ENCODE data around the gene IFT57. TPM values are rescaled to one million over a fixed set of nuclear protein-coding genes. Genes with fewer than 3 reads are reported as not detected.

IFT57 gene
- total RNA-seq, 6 experiments from 2014 or later: 2.4 to 6.2 (median 4.5) TPM

- WGBS (ENCODE audit: insufficient coverage, low coverage, low lambda C conversion rate, missing lambda C conversion rate): 100% methylated on average over 1 of the region's 1 CpG
- no peaks in the 10 kb centered on the region for H3K36me3 ChIP-seq
- H3K27ac ChIP-seq: no peak overlapping the region
- DNase-seq: no peak
- intact Hi-C loops (cut with DNase I): no loop called here
- H3K9me3 ChIP-seq: no peaks in the 10 kb centered on the region
- H3K27me3 ChIP-seq: no peaks in the 10 kb centered on the region
- no peak overlapping the region for H3K4me3 ChIP-seq
- no peaks in the 10 kb centered on the region for H3K4me1 ChIP-seq
- ATAC-seq: no peak
- no peak for TF ChIP-seq CTCF (IDR thresholded peaks at IDR 0.05)
- no peak for TF ChIP-seq POLR2A (IDR thresholded peaks at IDR 0.05)
Observed at GRCh38 chr3:108175352-108175751, 46.9 kb downstream of the IFT57 start.

GRCh38 chr3:108171106-108171505 lies 51.1 kb downstream of the IFT57 start:
- Histone ChIP-seq H3K27me3 (no peaks in the 10 kb centered on the region), H3K4me1 (no peaks in the 10 kb centered on the region), H3K9me3 (no peaks in the 10 kb centered on the region), H3K27ac (no peak overlapping the region), H3K4me3 (no peak overlapping the region), H3K36me3 (no peaks in the 10 kb centered on the region)
- TF ChIP-seq POLR2A (IDR thresholded peaks at IDR 0.05): no peak
- TF ChIP-seq CTCF (IDR thresholded peaks at IDR 0.05): no peak
- DNase-seq: no peak
- ATAC-seq: no peak
- WGBS (ENCODE audit: insufficient coverage, low coverage, low lambda C conversion rate, missing lambda C conversion rate): 74% methylated on average over 2 of the region's 2 CpGs
- intact Hi-C loops (cut with DNase I): no loop called here

- TF ChIP-seq CTCF (IDR thresholded peaks at IDR 0.05) (no peak), POLR2A (IDR thresholded peaks at IDR 0.05) (no peak)
- Histone ChIP-seq H3K27ac (no peak overlapping the region), H3K9me3 (no peaks in the 10 kb centered on the region), H3K4me3 (no peak overlapping the region), H3K27me3 (no peaks in the 10 kb centered on the region), H3K4me1 (no peaks in the 10 kb centered on the region), H3K36me3 (no peaks in the 10 kb centered on the region)
- DNase-seq (no peak), ATAC-seq (no peak)
- intact Hi-C loops (cut with DNase I): no loop called here
Observed at GRCh38 chr3:108164391-108164790, 57.8 kb downstream of the IFT57 start.

GRCh38 chr3:108159865-108160264 lies 62.4 kb downstream of the IFT57 start:
- TF ChIP-seq POLR2A (IDR thresholded peaks at IDR 0.05): no peak
- no peak for TF ChIP-seq CTCF (IDR thresholded peaks at IDR 0.05)
- Histone ChIP-seq H3K36me3 (no peaks in the 10 kb centered on the region), H3K27me3 (no peaks in the 10 kb centered on the region), H3K27ac (no peak overlapping the region), H3K4me3 (no peak overlapping the region), H3K4me1 (no peaks in the 10 kb centered on the region), H3K9me3 (no peaks in the 10 kb centered on the region)
- whole genome bisulfite sequencing (ENCODE audit: insufficient coverage, low coverage, low lambda C conversion rate, missing lambda C conversion rate): 43% methylated on average over 1 of the region's 1 CpG
- ATAC-seq (no peak), DNase-seq (no peak)
- intact Hi-C loops (cut with DNase I): no loop called here

GRCh38 chr3:108159105-108159504 lies 63.1 kb downstream of the IFT57 start:
- Histone ChIP-seq H3K27me3 (no peaks in the 10 kb centered on the region), H3K4me3 (no peak overlapping the region), H3K36me3 (no peaks in the 10 kb centered on the region), H3K9me3 (no peaks in the 10 kb centered on the region), H3K4me1 (no peaks in the 10 kb centered on the region), H3K27ac (no peak overlapping the region)
- 100% methylated on average over 3 of the region's 7 CpGs for WGBS (ENCODE audit: insufficient coverage, low coverage, low lambda C conversion rate, missing lambda C conversion rate)
- intact Hi-C loops (cut with DNase I): no loop called here
- ATAC-seq (no peak), DNase-seq (no peak)
- TF ChIP-seq POLR2A (IDR thresholded peaks at IDR 0.05): no peak
- no peak for TF ChIP-seq CTCF (IDR thresholded peaks at IDR 0.05)

Data from right lobe of liver (tissue), 6 donors.